ENCODE results near the gene PUS1.

GRCh38 chr12:131989021-131989420, 59.9 kb downstream of the PUS1 start:
- no peak for TF ChIP-seq CTCF (IDR thresholded peaks at IDR 0.05; ENCODE audit: control extremely low read depth in 1 of 3, insufficient read depth in 1 of 3, low read depth in 1 of 3, low read length in 3 of 3)
- TF ChIP-seq SIX5 (IDR thresholded peaks at IDR 0.05; ENCODE audit: low read depth, low read length) = no peak
- TF ChIP-seq BRCA1 (IDR thresholded peaks at IDR 0.05; ENCODE audit: low read depth, low read length) = no peak
- TF ChIP-seq EZH2 (IDR thresholded peaks at IDR 0.05; ENCODE audit: low read depth, low read length, severe bottlenecking) = no peak
- TF ChIP-seq MAFK (IDR thresholded peaks at IDR 0.05; ENCODE audit: low read depth, low read length) = no peak
- TF ChIP-seq SP2 (IDR thresholded peaks at IDR 0.05; ENCODE audit: low read length) = no peak
- no peak for TF ChIP-seq GTF2F1 (IDR thresholded peaks at IDR 0.05; ENCODE audit: borderline replicate concordance, low read depth, low read length)
- TF ChIP-seq POLR2AphosphoS5 (IDR thresholded peaks at IDR 0.05; ENCODE audit: low read depth, low read length) = no peak
- no peak for TF ChIP-seq ZNF274 (IDR thresholded peaks at IDR 0.05; ENCODE audit: borderline replicate concordance, extremely low read depth, low read length)
- TF ChIP-seq EP300 (IDR thresholded peaks at IDR 0.05; ENCODE audit: borderline replicate concordance in 1 of 2, low read depth in 2 of 2, low read length in 2 of 2) = no peak
- no peak for TF ChIP-seq TAF1 (IDR thresholded peaks at IDR 0.05; ENCODE audit: low read depth, low read length)
- TF ChIP-seq CHD2 (IDR thresholded peaks at IDR 0.05; ENCODE audit: low read length) = no peak
- no peak for TF ChIP-seq POLR2A (IDR thresholded peaks at IDR 0.05; ENCODE audit: control extremely low read depth in 1 of 2, low read depth in 2 of 2, low read length in 2 of 2)
- no peak for TF ChIP-seq POU5F1 (IDR thresholded peaks at IDR 0.05; ENCODE audit: low read depth, low read length)
